GM23338 (cell line): ENCODE measurements around the gene APMAP. TPM values are rescaled to one million over a fixed set of nuclear protein-coding genes. Genes with fewer than 3 reads are reported as not detected.

ENCODE experiments used
- JUNB ChIP-seq: IDR thresholded peaks from one replicate; pipeline ENCODE4 v1.6.1; 2016; ENCODE audit warnings: antibody characterized with exemption; ENCODE audit not compliant: unreplicated experiment
- NANOG ChIP-seq: IDR thresholded peaks from 2 replicates; pipeline ENCODE4 v1.6.1; 2016; ENCODE audit warnings: antibody characterized with exemption, borderline replicate concordance
- REST ChIP-seq: IDR thresholded peaks from one replicate; pipeline ENCODE4 v1.6.1; 2018; ENCODE audit warnings: antibody characterized with exemption; ENCODE audit not compliant: unreplicated experiment
- STAT1 ChIP-seq: IDR thresholded peaks from one replicate; pipeline ENCODE4 v1.6.1; 2016; ENCODE audit warnings: antibody characterized with exemption; ENCODE audit not compliant: unreplicated experiment
- ZNF462 ChIP-seq: fragments of 250-450 bp; sonication (Bioruptor Pico); IDR thresholded peaks from 2 replicates; pipeline ENCODE4 v1.5.0; 2020; ENCODE audit warnings: mild to moderate bottlenecking, moderate library complexity
- polyA plus RNA-seq: library from polyadenylated mRNA; unstranded; fragments of >200 nt; fragmentation: Nextera tagmentation; extraction: Ambion mirVana; gene quantifications from 2 replicates; pipeline ENCODE4 v1.2.1, GENCODE V29; 2016
- total RNA-seq: library from RNA; depleted of rRNA; stranded (reverse); fragments of >200 nt; shearing (Covaris generic); gene quantifications from 2 replicates; pipeline ENCODE4 v1.2.3, GENCODE V29; 2014

APMAP gene
- total and polyA plus RNA-seq, 2 experiments from 2014 or later: 31.7 to 72.3 TPM

DNA sequence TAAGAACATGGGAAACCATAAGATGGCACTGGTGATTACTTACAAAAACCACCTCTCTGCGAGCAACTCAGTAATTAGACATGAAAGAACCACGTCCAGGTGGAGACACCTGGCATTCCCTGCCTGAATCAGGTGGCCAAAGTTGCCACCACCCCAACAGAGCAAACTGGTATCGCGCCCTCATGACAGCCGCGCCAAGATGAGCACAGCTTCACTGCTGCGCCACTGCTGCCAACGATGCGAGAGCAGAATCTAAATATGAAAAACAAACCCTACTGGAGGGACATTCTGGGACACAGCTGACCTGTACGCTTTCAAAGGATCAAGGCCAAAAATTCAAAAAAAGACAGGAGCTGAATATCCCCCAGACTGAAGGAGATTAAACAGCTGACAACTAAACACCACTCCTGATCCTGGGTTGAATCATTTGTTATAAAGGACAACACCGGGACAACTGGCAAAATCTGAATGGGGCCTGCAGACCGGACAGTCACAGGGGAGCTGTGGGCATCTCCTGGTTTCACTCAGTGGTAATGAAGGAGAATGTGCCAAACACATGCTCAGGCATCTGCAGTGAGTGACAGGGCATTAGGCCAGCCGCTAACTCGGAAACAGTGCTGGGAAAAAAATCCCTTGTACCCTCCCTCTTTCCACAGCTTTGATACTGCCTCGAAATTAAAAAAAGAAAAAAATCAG lies 26.1 kb downstream of the APMAP start (continued):
- TF ChIP-seq REST (no peak), ZNF462 (CRISPR knock-in tag) (no peak), JUNB (no peak), STAT1 (no peak), NANOG (no peak)
